SK-N-SH (cell line): ENCODE measurements around the gene TGFBR3. TPM values are rescaled to one million over a fixed set of nuclear protein-coding genes. Genes with fewer than 3 reads are reported as not detected.

ENCODE experiments used
- CTCF ChIA-PET: fragments of 300-600, 350-600 bp; formaldehyde crosslinking; extraction: SDS; loops from one replicate; lab custom pipeline; 2021; lab: Yijun Ruan, JAX
- POLR2A ChIA-PET: fragments of 350-600 bp; sonication (Branson Sonifier 250); formaldehyde crosslinking; extraction: SDS; loops from one replicate; lab custom pipeline; 2020; ENCODE audit warnings: antibody characterized with exemption, inconsistent platforms; lab: Yijun Ruan, JAX
- DNase-seq: peaks from one replicate; pipeline ENCODE4 v3.0.0; 2012
- H2AFZ ChIP-seq: fragments of 200-600 bp; sonication (generic); 2 replicates; pipeline ENCODE4 v1.8.1; 2016; ENCODE audit warnings: antibody characterized with exemption, mild to moderate bottlenecking, low read depth
- H3F3A ChIP-seq: fragments of 200-600 bp; sonication (generic); replicated peaks from 2 replicates; pipeline ENCODE3; 2016; ENCODE audit warnings: antibody characterized with exemption, mild to moderate bottlenecking; ENCODE audit not compliant: insufficient read depth
- H3K27ac ChIP-seq, 2 experiments: fragments of 200-500 bp in 1 of 2; fragments of 200-600 bp in 1 of 2; sonication (Bioruptor generic) in 1 of 2; sonication (generic), shearing (Covaris generic) in 1 of 2; 2 replicates each; pipeline versions ENCODE4 v1.5.1 to v1.6.1; 2014 to 2016; ENCODE audit warnings: low read depth in 2 of 2, inconsistent platforms in 1 of 2, low read length in 1 of 2, mild to moderate bottlenecking in 1 of 2, mixed read lengths in 1 of 2
- H3K27me3 ChIP-seq: fragments of 200-600 bp; sonication (generic), shearing (Covaris generic); 2 replicates; pipeline ENCODE4 v1.6.1; 2016; ENCODE audit warnings: mixed run types; ENCODE audit not compliant: insufficient read depth
- H3K36me3 ChIP-seq, 2 experiments: fragments of 200-500 bp in 1 of 2; fragments of 200-600 bp in 1 of 2; sonication (Bioruptor generic) in 1 of 2; sonication (generic) in 1 of 2; replicated peaks in 1 of 2; 2 replicates each; pipeline versions ENCODE3 to v1.5.1; 2014 to 2016; ENCODE audit warnings: low read length in 1 of 2, mild to moderate bottlenecking in 1 of 2; ENCODE audit not compliant: insufficient read depth in 2 of 2, control insufficient read depth in 1 of 2
- H3K4me1 ChIP-seq, 2 experiments: fragments of 200-500 bp in 1 of 2; fragments of 200-600 bp in 1 of 2; sonication (Bioruptor generic) in 1 of 2; sonication (generic), shearing (Covaris generic) in 1 of 2; 2 replicates each; pipeline versions ENCODE4 v1.5.1 to v1.6.1; 2014 to 2016; ENCODE audit warnings: low read depth in 1 of 2, low read length in 1 of 2, mixed run types in 1 of 2; ENCODE audit not compliant: insufficient read depth in 2 of 2, control insufficient read depth in 1 of 2
- H3K4me2 ChIP-seq: fragments of 200-600 bp; sonication (generic), shearing (Covaris generic); 2 replicates; pipeline ENCODE4 v1.6.1; 2017; ENCODE audit warnings: mixed run types
- H3K4me3 ChIP-seq, 2 experiments: fragments of 200-500 bp in 1 of 2; fragments of 200-600 bp in 1 of 2; sonication (Bioruptor generic) in 1 of 2; sonication (generic), shearing (Covaris generic) in 1 of 2; 2 replicates each; pipeline versions ENCODE4 v1.5.1 to v1.8.1; 2014 to 2016; ENCODE audit warnings: low read depth in 2 of 2, inconsistent platforms in 1 of 2, low read length in 1 of 2, mild to moderate bottlenecking in 1 of 2, mixed read lengths in 1 of 2, moderate library complexity in 1 of 2
- H3K79me2 ChIP-seq: fragments of 200-600 bp; sonication (generic); 2 replicates; pipeline ENCODE4 v1.8.1; 2017; ENCODE audit warnings: mild to moderate bottlenecking; ENCODE audit not compliant: insufficient read depth
- H3K9ac ChIP-seq: fragments of 200-600 bp; sonication (generic); 2 replicates; pipeline ENCODE4 v1.6.1; 2017; ENCODE audit warnings: mixed run types
- H3K9me2 ChIP-seq: fragments of 200-600 bp; sonication (generic); 2 replicates; pipeline ENCODE4 v1.6.1; 2017; ENCODE audit warnings: mixed run types
- H3K9me3 ChIP-seq: fragments of 200-600 bp; sonication (generic); 2 replicates; pipeline ENCODE4 v1.6.1; 2017; ENCODE audit warnings: mixed run types, mild to moderate bottlenecking, moderate library complexity
- H4K20me1 ChIP-seq: fragments of 200-600 bp; sonication (generic); 2 replicates; pipeline ENCODE4 v1.6.1; 2017; ENCODE audit warnings: mild to moderate bottlenecking, mixed run types; ENCODE audit not compliant: insufficient read depth
- CHD2 ChIP-seq: fragments of 150-350 bp; IDR thresholded peaks from 2 replicates; pipeline ENCODE4 v1.6.1; 2018; ENCODE audit warnings: low read length; ENCODE audit not compliant: partially characterized antibody
- EZH2phosphoT487 ChIP-seq: fragments of 200-600 bp; sonication (generic); IDR thresholded peaks from 2 replicates; pipeline ENCODE4 v1.6.1; 2017; ENCODE audit warnings: low read depth, mixed run types, mild to moderate bottlenecking, antibody characterized with exemption, moderate library complexity, borderline replicate concordance
- FOSL2 ChIP-seq: IDR thresholded peaks from 2 replicates; pipeline ENCODE4 v1.4.0; 2012; ENCODE audit warnings: low read depth, mild to moderate bottlenecking, moderate library complexity, borderline replicate concordance
- FOXJ3 ChIP-seq: sonication (generic); formaldehyde crosslinking; IDR thresholded peaks from 2 replicates; pipeline ENCODE4 v1.5.1; 2020; ENCODE audit warnings: mild to moderate bottlenecking, missing genetic modification reagents
- GABPA ChIP-seq: IDR thresholded peaks from 2 replicates; pipeline ENCODE4 v1.4.0; 2012; ENCODE audit warnings: low read depth, mild to moderate bottlenecking
- IRF3 ChIP-seq: fragments of 150-350 bp; IDR thresholded peaks from 2 replicates; pipeline ENCODE4 v1.6.1; 2016; ENCODE audit warnings: mild to moderate bottlenecking, low read depth, low read length
- MAX ChIP-seq: IDR thresholded peaks from 2 replicates; pipeline ENCODE4 v1.4.0; 2012; ENCODE audit warnings: low read depth
- MEF2A ChIP-seq: IDR thresholded peaks from 2 replicates; pipeline ENCODE4 v1.4.0; 2012; ENCODE audit warnings: low read depth, borderline replicate concordance
- MXI1 ChIP-seq: IDR thresholded peaks from 2 replicates; pipeline ENCODE4 v1.6.1; 2012; ENCODE audit warnings: mild to moderate bottlenecking, low read depth, low read length, improper control_type of control experiment
- NRF1 ChIP-seq: IDR thresholded peaks from 2 replicates; pipeline ENCODE4 v1.6.1; 2012; ENCODE audit warnings: low read depth, mild to moderate bottlenecking, low read length
- POLR2AphosphoS5 ChIP-seq: IDR thresholded peaks from 2 replicates; pipeline ENCODE4 v1.6.1; 2012; ENCODE audit warnings: low read depth, low read length
- RAD21 ChIP-seq: IDR thresholded peaks from 2 replicates; pipeline ENCODE4 v1.6.1; 2012; ENCODE audit warnings: mild to moderate bottlenecking, low read length
- RCOR1 ChIP-seq: fragments of 150-350 bp; IDR thresholded peaks from 2 replicates; pipeline ENCODE4 v1.6.1; 2017; ENCODE audit warnings: antibody characterized with exemption, low read length
- REST ChIP-seq: IDR thresholded peaks from 2 replicates; pipeline ENCODE4 v1.6.1; 2012; ENCODE audit warnings: mild to moderate bottlenecking, low read depth, low read length, moderate library complexity
- SIN3A ChIP-seq: IDR thresholded peaks from 2 replicates; pipeline ENCODE4 v1.6.1; 2012; ENCODE audit warnings: low read depth, mild to moderate bottlenecking, low read length, moderate library complexity, borderline replicate concordance
- TCF12 ChIP-seq: IDR thresholded peaks from 2 replicates; pipeline ENCODE4 v1.4.0; 2012
- YY1 ChIP-seq: IDR thresholded peaks from 2 replicates; pipeline ENCODE4 v1.4.0; 2012; ENCODE audit warnings: low read depth, mild to moderate bottlenecking
- WGBS: methylation state at CpG from one replicate; pipeline ENCODE4 v1.1.6; 2017; ENCODE audit warnings: low lambda C conversion rate; 5-methylcytosine and 5-hydroxymethylcytosine counted together
- polyA plus RNA-seq, 3 experiments: library from polyadenylated mRNA; depleted of rRNA; stranded (reverse); fragments of >200 nt; gene quantifications; 2 replicates each; pipeline ENCODE4 v1.2.3, GENCODE V29; 2012

Gene TGFBR3
- polyA plus RNA-seq, 1 of the 3 experiments (the other 2 are of a cell fraction), result 0.07 TPM

- TF ChIP-seq POLR2AphosphoS5, result no peak
- no peak for TF ChIP-seq SIN3A
- no peak for TF ChIP-seq CHD2
- Histone ChIP-seq H4K20me1 (no peaks in the 10 kb centered on the region), H3K4me1 (no peaks in the 10 kb centered on the region), H3F3A (no peaks in the 10 kb centered on the region), H3K4me3 (no peak overlapping the region), H3K36me3 (no peaks in the 10 kb centered on the region), H3K4me2 (no peak overlapping the region), H3K9ac (no peak overlapping the region), H3K79me2 (no peaks in the 10 kb centered on the region), H3K27me3 (peaks cover 25% of the 10 kb centered on the region; the same call in 1 of the 2 replicates), H3K9me2 (no peaks in the 10 kb centered on the region), H3K27ac (no peak overlapping the region), H3K9me3 (no peaks in the 10 kb centered on the region), H2AFZ (no peak overlapping the region)
- ChIA-PET POLR2A (no interaction called here), CTCF (no interaction called here)
- WGBS, result 6% methylated on average over 3 of the region's 3 CpGs
- no peak for DNase-seq
Observed at GRCh38 chr1:91765880-91766443, 120.0 kb downstream of the TGFBR3 start.

GRCh38 chr1:91765293-91765692 is 120.7 kb downstream of the TGFBR3 start:
- H3K27ac ChIP-seq, result no peak overlapping the region
- 34% methylated on average over 4 of the region's 4 CpGs for WGBS
- POLR2A ChIA-PET, result no interaction called here
- no peaks in the 10 kb centered on the region for H3K36me3 ChIP-seq
- H3K4me1 ChIP-seq, result no peaks in the 10 kb centered on the region
- H2AFZ ChIP-seq, result no peak overlapping the region
- no peak overlapping the region for H3K4me2 ChIP-seq
- no peak for TF ChIP-seq GABPA
- DNase-seq, result no peak
- peaks cover 25% of the 10 kb centered on the region; the same call in 1 of the 2 replicates for H3K27me3 ChIP-seq
- no peaks in the 10 kb centered on the region for H3F3A ChIP-seq
- no peaks in the 10 kb centered on the region for H3K9me3 ChIP-seq
- H4K20me1 ChIP-seq, result no peaks in the 10 kb centered on the region
- no peak overlapping the region for H3K4me3 ChIP-seq
- no peaks in the 10 kb centered on the region for H3K9me2 ChIP-seq
- no peak overlapping the region for H3K9ac ChIP-seq
- CTCF ChIA-PET, result no interaction called here
- no peaks in the 10 kb centered on the region for H3K79me2 ChIP-seq

- Histone ChIP-seq H3K4me2 (no peak overlapping the region), H4K20me1 (no peaks in the 10 kb centered on the region), H3K9ac (no peak overlapping the region), H3K36me3 (no peaks in the 10 kb centered on the region), H3K9me2 (no peaks in the 10 kb centered on the region), H3K9me3 (no peaks in the 10 kb centered on the region), H3K79me2 (no peaks in the 10 kb centered on the region), H3F3A (no peaks in the 10 kb centered on the region), H3K4me1 (no peaks in the 10 kb centered on the region), H3K27me3 (peaks cover 19% of the 10 kb centered on the region; the same call in 1 of the 2 replicates), H3K4me3 (no peak overlapping the region), H3K27ac (no peak overlapping the region), H2AFZ (no peak overlapping the region)
- POLR2A ChIA-PET, result no interaction called here
- no peak for DNase-seq
- WGBS, result 14% methylated on average over 6 of the region's 12 CpGs
- CTCF ChIA-PET, result no interaction called here
- TF ChIP-seq SIN3A (no peak), REST (no peak), POLR2AphosphoS5 (no peak), EZH2phosphoT487 (no peak), IRF3 (no peak), MXI1 (no peak), YY1 (no peak), MEF2A (no peak), FOXJ3 (no peak), NRF1 (no peak), TCF12 (no peak), FOSL2 (no peak), RAD21 (no peak), CHD2 (no peak), MAX (no peak), RCOR1 (no peak)
Observed at GRCh38 chr1:91764471-91765115, 121.4 kb downstream of the TGFBR3 start.
